ENCODE measurements around the gene PPFIA1.

PPFIA1 gene

DNA sequence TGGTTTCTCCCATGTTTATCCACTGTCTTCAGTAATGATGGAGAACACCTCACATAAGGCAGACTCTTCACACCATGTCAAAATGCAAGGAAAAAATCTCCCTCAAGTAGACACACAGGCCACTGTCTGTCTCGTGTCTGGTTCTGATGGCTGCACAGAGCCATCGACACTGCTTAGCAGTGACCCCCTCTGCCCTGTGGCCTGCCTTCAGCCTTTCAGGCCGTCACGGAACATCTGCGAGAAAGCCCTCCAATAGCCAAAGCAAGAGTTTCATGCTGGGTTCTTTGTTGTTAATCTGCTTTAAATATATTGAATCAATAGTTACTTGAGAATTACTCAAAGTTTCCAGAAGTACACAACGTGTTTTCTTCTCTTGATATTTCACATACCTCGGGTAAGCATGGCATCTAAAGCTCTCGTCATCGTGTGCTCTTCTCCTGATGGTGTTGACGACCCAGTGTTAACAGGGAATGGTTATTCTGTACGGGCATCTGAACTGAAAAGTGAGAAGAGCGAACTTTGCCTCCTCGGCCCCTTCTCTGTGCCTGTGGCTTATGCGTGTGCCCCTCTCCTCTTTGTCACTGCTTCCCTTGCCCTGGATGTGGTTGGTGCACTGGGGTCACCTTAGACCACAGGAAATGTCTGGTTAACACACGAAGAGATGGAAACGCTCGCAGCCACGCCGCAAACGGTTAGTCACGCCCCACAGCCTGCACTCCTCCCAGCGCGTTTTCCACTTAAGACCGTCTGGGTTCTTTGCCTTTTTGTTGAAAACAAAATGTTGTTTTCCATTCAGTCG, 94.5 kb downstream of the PPFIA1 start:
- no peak overlapping the region for H3K4me3 ChIP-seq (ENCODE audit: low read depth, low read length)
- TF ChIP-seq, protein P1, sequence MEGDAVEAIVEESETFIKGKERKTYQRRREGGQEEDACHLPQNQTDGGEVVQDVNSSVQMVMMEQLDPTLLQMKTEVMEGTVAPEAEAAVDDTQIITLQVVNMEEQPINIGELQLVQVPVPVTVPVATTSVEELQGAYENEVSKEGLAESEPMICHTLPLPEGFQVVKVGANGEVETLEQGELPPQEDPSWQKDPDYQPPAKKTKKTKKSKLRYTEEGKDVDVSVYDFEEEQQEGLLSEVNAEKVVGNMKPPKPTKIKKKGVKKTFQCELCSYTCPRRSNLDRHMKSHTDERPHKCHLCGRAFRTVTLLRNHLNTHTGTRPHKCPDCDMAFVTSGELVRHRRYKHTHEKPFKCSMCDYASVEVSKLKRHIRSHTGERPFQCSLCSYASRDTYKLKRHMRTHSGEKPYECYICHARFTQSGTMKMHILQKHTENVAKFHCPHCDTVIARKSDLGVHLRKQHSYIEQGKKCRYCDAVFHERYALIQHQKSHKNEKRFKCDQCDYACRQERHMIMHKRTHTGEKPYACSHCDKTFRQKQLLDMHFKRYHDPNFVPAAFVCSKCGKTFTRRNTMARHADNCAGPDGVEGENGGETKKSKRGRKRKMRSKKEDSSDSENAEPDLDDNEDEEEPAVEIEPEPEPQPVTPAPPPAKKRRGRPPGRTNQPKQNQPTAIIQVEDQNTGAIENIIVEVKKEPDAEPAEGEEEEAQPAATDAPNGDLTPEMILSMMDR (IDR thresholded peaks at IDR 0.05; ENCODE audit: low read depth, low read length): no peak

- H3K4me3 ChIP-seq (ENCODE audit: low read depth, low read length): no peak overlapping the region
- TF ChIP-seq, protein P1 (IDR thresholded peaks at IDR 0.05; ENCODE audit: low read depth, low read length): no peak
Observed at GRCh38 chr11:70365544-70365927, 95.0 kb downstream of the PPFIA1 start.

- H3K4me3 ChIP-seq (ENCODE audit: low read depth, low read length): no peak overlapping the region
- TF ChIP-seq, protein P1 (IDR thresholded peaks at IDR 0.05; ENCODE audit: low read depth, low read length): 0 out of 2 replicates have a peak, but pooled peaks have one; percentile 6
Observed at GRCh38 chr11:70367071-70367470, 96.6 kb downstream of the PPFIA1 start.

GRCh38 chr11:70368961-70369360, 98.5 kb downstream of the PPFIA1 start:
- TF ChIP-seq, protein P1 (IDR thresholded peaks at IDR 0.05; ENCODE audit: low read depth, low read length): no peak
- no peak overlapping the region for H3K4me3 ChIP-seq (ENCODE audit: low read depth, low read length)

GRCh38 chr11:70371241-70371640, 100.8 kb downstream of the PPFIA1 start:
- TF ChIP-seq, protein P1 (IDR thresholded peaks at IDR 0.05; ENCODE audit: low read depth, low read length): no peak
- H3K4me3 ChIP-seq (ENCODE audit: low read depth, low read length): no peak overlapping the region

DNA sequence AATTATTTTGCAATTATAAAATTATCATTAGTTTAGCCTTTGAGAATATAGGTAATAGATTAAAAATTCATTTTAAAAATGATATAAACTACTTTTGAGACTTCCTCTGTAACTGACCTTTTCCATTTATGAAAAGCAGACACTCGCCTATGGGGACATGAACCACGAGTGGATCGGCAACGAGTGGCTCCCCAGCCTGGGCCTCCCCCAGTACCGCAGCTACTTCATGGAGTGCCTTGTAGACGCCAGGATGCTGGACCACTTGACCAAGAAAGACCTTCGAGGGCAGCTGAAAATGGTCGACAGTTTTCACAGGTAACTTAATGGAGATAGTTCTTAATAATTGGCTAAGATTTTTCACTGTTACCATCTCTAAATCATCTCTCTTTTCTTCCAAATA, 101.6 kb downstream of the PPFIA1 start:
- TF ChIP-seq, protein P1 (IDR thresholded peaks at IDR 0.05; ENCODE audit: low read depth, low read length): no peak
- H3K4me3 ChIP-seq (ENCODE audit: low read depth, low read length): no peak overlapping the region

DNA sequence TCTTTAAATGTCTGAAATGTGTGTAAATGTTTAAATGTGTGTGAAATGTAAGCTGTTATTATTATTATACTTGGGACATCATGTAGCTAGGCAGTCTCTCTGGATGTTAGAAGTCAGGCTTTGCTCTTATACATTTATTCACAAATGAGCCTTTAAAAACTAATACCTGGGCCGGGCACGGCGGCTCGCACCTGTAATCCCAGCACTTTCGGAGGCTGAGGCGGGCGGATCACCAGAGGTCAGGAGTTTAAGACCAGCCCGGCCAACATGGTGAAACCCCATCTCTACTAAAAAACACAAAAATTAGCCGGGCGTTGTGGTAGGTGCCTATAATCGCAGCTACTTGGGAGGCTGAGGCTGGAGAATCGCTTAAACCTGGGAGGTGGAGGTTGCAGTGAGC, 106.1 kb downstream of the PPFIA1 start:
- no peak overlapping the region for H3K4me3 ChIP-seq (ENCODE audit: low read depth, low read length)
- TF ChIP-seq, protein P1 (IDR thresholded peaks at IDR 0.05; ENCODE audit: low read depth, low read length): no peak

Measured in WI38 (cell line).